T-helper 2 cell treated with Interferon-gamma antibody and Interleukin-4, amounts not matched to agents 5 μg/mL and 100 μg/mL, for 36 hours (primary cell): ENCODE measurements around the gene PLK1.

ENCODE experiments used
- DNase-seq: peaks from one replicate; pipeline ENCODE4 v3.0.0; 2021; ENCODE audit warnings: low spot score
- H3K27ac Mint-ChIP-seq: one replicate; pipeline ENCODE4 v1.8.0; 2021; ENCODE audit warnings: mild to moderate bottlenecking, mixed read lengths
- H3K27me3 Mint-ChIP-seq: one replicate; pipeline ENCODE4 v1.8.0; 2021; ENCODE audit warnings: low read depth, mixed read lengths
- H3K36me3 Mint-ChIP-seq: one replicate; pipeline ENCODE4 v1.8.0; 2021; ENCODE audit warnings: low read depth, mixed read lengths
- H3K4me1 Mint-ChIP-seq: one replicate; pipeline ENCODE4 v1.8.0; 2021; ENCODE audit warnings: low read depth, mixed read lengths
- H3K4me3 Mint-ChIP-seq: one replicate; pipeline ENCODE4 v1.8.0; 2022; ENCODE audit warnings: mild to moderate bottlenecking, moderate library complexity, mixed read lengths
- H3K9me3 Mint-ChIP-seq: one replicate; pipeline ENCODE4 v1.8.0; 2021; ENCODE audit warnings: mixed read lengths

Gene PLK1

DNA sequence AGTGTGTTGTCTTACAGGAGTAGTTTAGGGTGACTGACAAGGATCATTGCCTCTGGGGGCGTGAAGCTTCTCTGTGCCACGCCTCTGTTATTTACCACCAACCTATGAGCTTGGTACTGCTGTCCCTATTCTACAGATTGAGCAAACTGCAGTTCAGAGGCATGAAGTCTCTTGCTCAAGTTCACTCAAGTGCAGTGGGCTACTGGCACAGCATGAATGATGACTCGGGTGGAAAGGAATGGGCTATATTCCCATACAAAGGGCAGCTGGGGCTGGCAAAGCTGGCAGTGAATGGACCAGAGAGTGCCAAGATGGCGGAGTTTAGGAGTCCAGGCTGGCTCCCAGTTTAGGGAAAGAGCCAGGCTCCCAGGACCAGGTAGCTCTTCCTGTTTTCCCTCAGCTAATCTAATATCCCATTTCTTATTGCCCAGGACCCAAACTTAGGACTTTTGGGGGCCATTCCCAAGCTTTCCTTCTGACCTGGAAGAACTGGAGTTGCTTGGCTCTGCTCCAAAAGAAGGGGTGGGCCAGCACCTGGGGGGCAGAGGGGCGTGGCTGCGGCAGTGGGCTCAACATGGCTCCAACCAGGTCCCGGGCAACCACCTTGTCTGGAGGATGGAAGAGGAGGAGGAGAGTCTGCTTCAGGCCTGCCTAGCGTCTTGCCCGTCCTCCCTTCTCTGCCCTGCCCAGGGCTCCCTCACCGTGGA, 12.9 kb downstream of the PLK1 start:
- Mint-ChIP-seq H3K36me3 (peaks cover 41% of the 10 kb centered on the region), H3K9me3 (no peaks in the 10 kb centered on the region), H3K4me3 (no peak overlapping the region), H3K4me1 (peaks cover 5% of the 10 kb centered on the region), H3K27ac (no peak overlapping the region), H3K27me3 (no peaks in the 10 kb centered on the region)
- no peak for DNase-seq

DNA sequence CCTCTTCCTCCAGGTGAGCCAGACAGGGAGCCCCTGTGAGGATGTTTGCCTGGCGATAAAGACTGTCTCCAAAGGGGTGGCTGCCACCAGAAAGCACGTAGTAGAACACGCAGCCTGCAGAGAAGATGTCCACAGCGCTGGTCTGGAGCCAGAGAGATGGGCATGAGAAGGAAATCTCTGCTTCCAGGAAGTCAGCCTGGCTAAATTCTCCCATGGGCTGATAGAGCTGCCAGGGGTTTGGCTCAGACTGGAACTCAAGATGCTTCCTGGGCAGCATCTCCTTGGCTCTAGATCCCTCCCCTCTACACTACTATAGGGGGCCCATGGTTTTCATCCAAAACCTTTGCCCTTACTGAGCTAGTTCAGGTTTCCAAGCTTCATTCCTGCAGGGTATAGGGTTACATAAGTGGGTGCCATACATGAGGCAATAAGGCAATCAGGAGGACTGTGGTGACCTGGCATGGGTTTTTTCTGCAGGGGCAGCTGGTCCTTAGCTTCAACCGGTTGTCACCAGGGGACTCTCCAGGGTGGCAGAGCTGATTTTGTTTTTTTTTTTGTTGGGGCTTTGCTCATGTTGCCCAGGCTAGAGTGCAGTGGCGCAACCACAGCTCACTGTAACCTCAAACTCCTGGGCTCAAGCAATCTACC, 13.6 kb downstream of the PLK1 start:
- H3K27me3 Mint-ChIP-seq: no peaks in the 10 kb centered on the region
- peaks cover 34% of the 10 kb centered on the region for H3K36me3 Mint-ChIP-seq
- H3K9me3 Mint-ChIP-seq: no peaks in the 10 kb centered on the region
- no peak overlapping the region for H3K27ac Mint-ChIP-seq
- H3K4me3 Mint-ChIP-seq: no peak overlapping the region
- H3K4me1 Mint-ChIP-seq: peaks cover 5% of the 10 kb centered on the region
- DNase-seq: no peak

DNA sequence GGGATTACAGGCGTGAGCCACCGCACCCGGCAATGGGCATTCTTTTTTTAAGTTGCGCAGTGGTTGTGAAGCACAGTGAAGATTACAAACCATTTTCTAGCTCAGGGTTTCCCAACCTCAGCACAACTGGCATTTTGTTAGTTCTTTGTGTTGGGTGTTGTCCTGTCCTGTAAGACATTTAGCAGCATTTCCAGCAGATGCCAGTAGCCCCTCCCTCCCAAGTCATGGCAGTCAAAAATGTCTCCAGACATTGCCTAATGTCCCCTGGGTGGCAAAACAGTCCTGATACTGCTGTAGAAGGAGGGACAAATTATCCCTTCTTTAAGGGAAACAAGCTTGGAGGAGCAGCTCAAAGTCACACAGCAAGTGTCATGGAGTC, 15.6 kb downstream of the PLK1 start:
- H3K27ac Mint-ChIP-seq: no peak overlapping the region
- peaks cover 18% of the 10 kb centered on the region for H3K36me3 Mint-ChIP-seq
- H3K27me3 Mint-ChIP-seq: no peaks in the 10 kb centered on the region
- H3K9me3 Mint-ChIP-seq: no peaks in the 10 kb centered on the region
- H3K4me3 Mint-ChIP-seq: no peak overlapping the region
- no peak for DNase-seq
- H3K4me1 Mint-ChIP-seq: peaks cover 5% of the 10 kb centered on the region

DNA sequence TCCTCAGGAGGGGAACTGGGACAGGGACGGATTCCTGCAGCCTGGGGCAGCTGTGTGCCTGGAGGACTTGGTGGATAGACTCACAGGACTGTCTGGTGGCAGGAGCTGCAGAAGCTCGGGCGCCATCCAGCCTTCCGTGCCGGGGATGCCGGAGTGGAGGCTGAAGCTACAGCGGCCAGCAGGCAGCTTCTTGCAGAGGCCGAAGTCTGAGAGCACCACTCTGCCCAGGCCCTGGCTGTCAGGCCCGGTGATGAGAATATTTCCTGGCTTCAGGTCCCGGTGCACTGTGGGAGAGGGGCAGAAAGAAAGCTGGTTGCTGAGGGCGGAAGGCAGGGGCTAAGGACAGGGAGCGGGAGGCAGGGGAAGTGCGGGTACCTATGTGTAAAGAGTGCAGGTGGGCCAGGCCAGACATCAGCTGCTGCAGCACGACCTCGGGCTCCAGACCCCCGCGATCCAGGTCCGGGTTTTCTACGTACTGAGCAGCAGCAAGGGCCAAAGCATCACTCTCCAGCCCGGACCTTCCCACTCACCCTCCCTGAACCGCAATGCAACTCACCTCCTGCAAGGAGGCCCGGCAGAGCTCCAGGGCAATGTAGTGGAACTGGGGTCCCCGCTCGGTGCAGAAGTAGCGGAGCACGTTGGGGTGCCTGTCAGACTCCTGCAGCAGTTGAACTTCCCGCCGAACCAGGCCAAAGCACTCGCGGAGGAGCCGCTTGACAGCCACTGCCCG, 16.1 kb downstream of the PLK1 start:
- Mint-ChIP-seq H3K27me3 (no peaks in the 10 kb centered on the region), H3K4me1 (peaks cover 5% of the 10 kb centered on the region), H3K27ac (no peak overlapping the region), H3K36me3 (peaks cover 12% of the 10 kb centered on the region), H3K4me3 (no peak overlapping the region), H3K9me3 (no peaks in the 10 kb centered on the region)
- DNase-seq: no peak

DNA sequence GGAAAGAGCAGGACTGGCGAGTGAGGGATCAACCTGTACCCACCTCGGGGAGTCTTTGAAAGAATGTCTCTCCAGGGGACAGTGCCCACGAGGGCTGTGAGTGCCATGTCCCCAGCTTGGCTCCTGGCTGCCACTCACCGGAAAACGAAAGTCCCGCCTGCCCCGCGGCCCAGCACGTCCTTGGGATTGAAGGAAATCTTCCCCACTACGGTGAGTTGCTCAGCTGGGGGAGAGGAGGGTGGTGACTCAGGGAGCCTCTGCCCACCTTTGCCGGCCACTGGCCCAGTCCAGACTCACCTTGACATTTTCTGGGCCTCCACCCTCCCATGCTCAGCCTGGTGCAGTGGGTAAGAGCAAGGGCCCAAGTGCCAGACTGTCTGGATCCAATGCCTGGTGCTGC, 17.1 kb downstream of the PLK1 start:
- Mint-ChIP-seq H3K36me3 (peaks cover 10% of the 10 kb centered on the region), H3K4me1 (peaks cover 5% of the 10 kb centered on the region), H3K4me3 (no peak overlapping the region), H3K27ac (no peak overlapping the region), H3K9me3 (no peaks in the 10 kb centered on the region), H3K27me3 (no peaks in the 10 kb centered on the region)
- no peak for DNase-seq

DNA sequence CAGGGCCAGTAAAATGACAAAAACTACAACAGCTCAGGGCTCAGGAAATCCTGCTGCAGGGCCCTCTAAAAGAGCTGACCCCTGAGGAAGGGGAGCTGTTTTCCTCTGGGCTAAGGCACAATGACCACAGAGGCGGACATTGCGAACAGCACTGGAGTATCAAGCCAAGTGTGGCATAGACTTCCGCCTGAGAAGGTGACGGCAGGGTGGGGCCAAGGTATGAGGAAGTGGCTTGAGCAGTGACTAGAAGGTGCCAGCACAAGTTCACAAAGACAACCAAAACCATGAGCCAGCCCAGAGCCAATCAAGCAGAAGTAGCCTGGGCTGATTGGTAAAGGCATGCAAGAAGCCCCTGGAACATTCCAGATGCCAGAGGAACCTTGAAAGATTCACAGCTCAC, 20.4 kb downstream of the PLK1 start:
- H3K4me3 Mint-ChIP-seq: no peak overlapping the region
- H3K27ac Mint-ChIP-seq: no peak overlapping the region
- no peaks in the 10 kb centered on the region for H3K36me3 Mint-ChIP-seq
- no peaks in the 10 kb centered on the region for H3K27me3 Mint-ChIP-seq
- peaks cover 5% of the 10 kb centered on the region for H3K4me1 Mint-ChIP-seq
- H3K9me3 Mint-ChIP-seq: peaks cover 10% of the 10 kb centered on the region
- no peak for DNase-seq

DNA sequence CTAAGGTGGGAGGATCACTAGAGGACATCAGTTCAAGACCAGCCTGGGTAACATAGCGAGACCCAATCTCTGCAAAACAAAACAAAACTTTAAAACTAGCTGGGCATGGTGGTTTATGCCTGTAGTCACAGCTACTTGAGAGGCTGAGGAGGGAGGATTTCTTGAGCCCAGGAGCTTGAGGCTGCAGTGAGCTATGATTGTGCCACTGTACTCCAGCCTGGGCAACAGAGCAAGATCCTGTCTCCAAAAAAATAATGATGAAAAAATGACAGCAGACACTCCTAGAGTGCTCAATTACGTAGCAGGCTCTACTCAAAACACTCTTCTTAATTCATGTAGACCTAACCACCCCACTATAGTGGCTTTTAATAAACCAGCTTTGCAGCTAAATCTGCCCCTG, 21.4 kb downstream of the PLK1 start:
- no peaks in the 10 kb centered on the region for H3K27me3 Mint-ChIP-seq
- H3K27ac Mint-ChIP-seq: no peak overlapping the region
- DNase-seq: no peak
- peaks cover 10% of the 10 kb centered on the region for H3K9me3 Mint-ChIP-seq
- no peaks in the 10 kb centered on the region for H3K4me1 Mint-ChIP-seq
- H3K4me3 Mint-ChIP-seq: no peak overlapping the region
- H3K36me3 Mint-ChIP-seq: no peaks in the 10 kb centered on the region

DNA sequence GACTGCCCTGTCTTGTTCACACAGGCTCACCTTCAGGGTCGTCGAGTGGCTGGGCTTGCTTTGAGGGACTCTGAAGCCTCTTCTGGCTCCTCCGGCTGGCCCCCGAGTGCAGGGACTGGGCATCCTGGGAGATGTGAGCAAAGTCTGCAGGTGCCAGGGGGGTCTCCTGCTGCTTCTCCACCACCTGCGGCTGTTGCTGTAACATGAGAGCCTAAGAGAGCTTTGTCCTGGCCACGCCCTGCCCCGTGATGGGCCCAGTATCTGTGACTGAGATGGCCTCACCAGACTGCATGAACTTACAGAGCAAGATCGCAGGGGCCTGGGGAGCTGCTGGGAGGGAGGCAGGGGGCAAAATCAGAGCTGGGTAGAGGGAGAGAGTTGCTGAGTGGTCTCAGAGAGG, 21.8 kb downstream of the PLK1 start:
- peaks cover 10% of the 10 kb centered on the region for H3K9me3 Mint-ChIP-seq
- no peak overlapping the region for H3K27ac Mint-ChIP-seq
- no peak for DNase-seq
- no peaks in the 10 kb centered on the region for H3K4me1 Mint-ChIP-seq
- no peaks in the 10 kb centered on the region for H3K36me3 Mint-ChIP-seq
- H3K27me3 Mint-ChIP-seq: no peaks in the 10 kb centered on the region
- H3K4me3 Mint-ChIP-seq: no peak overlapping the region

DNA sequence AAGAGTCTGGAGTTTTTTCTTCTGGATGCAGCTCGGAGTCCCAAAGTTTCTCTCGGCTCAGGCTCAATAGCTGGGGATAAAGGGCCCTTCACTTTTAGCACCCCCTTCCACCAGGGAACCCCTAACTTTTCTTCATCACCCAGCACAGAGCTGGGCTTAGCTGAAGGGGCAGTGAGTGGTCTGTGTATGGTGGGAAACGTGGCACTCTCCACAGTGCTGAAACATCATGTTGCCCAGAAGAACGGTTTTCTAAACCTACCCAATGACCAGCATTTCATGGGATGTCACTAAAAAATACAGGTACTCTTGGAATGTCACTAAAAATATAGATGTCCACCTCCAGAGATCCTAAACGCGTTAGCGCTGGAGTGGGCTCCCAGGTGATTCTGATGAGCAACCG, 22.4 kb downstream of the PLK1 start:
- no peaks in the 10 kb centered on the region for H3K4me1 Mint-ChIP-seq
- peaks cover 10% of the 10 kb centered on the region for H3K9me3 Mint-ChIP-seq
- no peak for DNase-seq
- no peak overlapping the region for H3K27ac Mint-ChIP-seq
- H3K27me3 Mint-ChIP-seq: no peaks in the 10 kb centered on the region
- no peak overlapping the region for H3K4me3 Mint-ChIP-seq
- H3K36me3 Mint-ChIP-seq: no peaks in the 10 kb centered on the region

DNA sequence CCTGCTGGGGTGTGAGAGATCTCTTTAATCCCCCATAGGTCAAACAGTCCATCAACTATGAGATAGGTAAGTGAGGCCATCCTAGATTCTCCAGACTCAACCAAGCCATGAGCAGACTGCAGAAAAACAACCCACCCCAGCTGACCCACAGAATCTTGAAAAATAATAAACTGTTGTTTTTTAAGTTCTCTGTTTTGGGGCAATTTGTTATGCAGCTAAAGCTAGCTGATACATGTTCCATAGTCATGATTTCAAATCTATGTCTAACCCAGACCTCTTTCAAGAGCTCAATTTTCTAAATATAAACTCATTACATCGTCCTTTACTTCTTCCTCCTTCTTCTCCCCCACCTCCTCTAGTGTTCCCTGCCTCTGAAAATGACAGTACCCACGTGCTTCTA, 24.3 kb downstream of the PLK1 start:
- Mint-ChIP-seq H3K9me3 (peaks cover 10% of the 10 kb centered on the region), H3K36me3 (no peaks in the 10 kb centered on the region), H3K4me3 (no peak overlapping the region), H3K27ac (no peak overlapping the region), H3K4me1 (no peaks in the 10 kb centered on the region), H3K27me3 (no peaks in the 10 kb centered on the region)
- no peak for DNase-seq

DNA sequence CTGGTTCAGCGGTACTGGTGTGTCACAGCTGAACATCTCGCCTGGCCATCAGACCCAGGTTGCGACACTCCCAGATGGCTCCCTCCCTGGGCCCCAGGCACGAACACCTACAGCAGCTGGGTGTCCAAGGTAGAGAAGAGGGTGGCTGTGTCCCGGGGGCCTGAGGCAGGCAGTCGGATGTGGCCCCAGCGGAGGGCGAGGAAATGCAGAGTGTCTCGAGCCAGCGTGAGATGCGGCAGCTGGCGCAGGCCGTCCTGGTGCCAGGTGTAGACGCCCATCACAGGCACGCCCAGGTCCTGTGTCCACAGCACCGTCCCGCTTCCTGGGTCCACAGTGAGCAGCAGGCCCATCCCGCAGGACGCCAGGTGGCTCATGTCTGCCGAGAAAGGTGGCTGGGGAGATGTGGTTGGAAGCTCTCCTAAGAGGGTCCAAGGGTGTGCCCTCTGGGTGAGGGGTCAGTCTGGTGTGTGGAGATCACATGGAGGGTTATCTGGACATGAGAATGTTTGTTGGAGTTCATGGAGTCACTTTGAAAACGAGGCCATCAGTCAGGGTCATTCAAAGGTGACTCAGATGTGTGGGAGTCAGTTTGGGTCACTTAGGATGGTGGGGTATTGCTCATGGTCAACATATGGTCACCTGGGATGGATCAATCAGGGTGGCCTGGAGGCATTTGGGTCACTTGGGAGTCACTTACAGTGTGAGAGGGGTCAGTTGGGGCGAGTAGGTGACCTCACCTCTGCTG, 26.3 kb downstream of the PLK1 start:
- DNase-seq: no peak
- Mint-ChIP-seq H3K4me3 (no peak overlapping the region), H3K27me3 (no peaks in the 10 kb centered on the region), H3K36me3 (no peaks in the 10 kb centered on the region), H3K4me1 (no peaks in the 10 kb centered on the region), H3K9me3 (peaks cover 15% of the 10 kb centered on the region), H3K27ac (no peak overlapping the region)

DNA sequence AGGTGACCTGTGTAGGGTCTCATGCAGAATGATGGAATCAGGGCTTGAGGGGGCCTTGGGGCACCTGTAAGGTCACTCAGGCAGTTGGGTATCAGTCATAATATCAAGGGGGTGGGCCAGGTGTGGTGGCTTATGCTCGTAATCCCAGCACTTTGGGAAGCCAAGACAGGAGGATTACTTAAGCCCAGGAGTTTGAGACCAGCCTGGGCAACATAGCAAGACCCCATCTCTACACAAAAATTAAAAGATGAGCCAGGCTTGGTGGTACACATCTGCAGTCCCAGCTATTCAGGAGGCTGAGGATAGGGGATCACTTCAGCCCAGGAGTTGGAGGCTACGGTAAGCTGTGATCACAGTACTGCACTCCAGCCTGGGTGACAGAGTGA, 26.8 kb downstream of the PLK1 start:
- H3K4me1 Mint-ChIP-seq: no peaks in the 10 kb centered on the region
- H3K9me3 Mint-ChIP-seq: peaks cover 19% of the 10 kb centered on the region
- H3K4me3 Mint-ChIP-seq: no peak overlapping the region
- no peak for DNase-seq
- no peaks in the 10 kb centered on the region for H3K36me3 Mint-ChIP-seq
- H3K27me3 Mint-ChIP-seq: peaks cover 2% of the 10 kb centered on the region
- H3K27ac Mint-ChIP-seq: no peak overlapping the region

DNA sequence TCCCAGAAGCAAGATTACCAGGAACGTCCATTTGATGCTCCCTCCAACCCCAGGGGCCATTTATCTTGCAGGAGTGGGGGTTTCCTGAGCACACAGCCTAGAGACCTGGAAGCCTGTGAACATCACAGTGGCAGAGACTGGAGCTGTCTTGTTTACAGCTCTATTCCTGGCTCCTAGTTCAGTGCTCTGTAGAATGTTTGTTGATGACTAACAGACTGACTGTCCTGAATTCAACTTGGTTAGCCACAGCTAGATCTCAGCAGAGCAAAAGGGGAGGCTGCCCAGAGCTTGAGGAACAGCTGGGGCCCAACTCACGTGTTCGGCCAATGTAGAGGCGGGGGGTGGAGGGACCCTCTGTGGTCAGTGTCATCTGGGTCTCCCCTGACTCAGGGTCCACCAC, 27.8 kb downstream of the PLK1 start:
- H3K36me3 Mint-ChIP-seq: no peaks in the 10 kb centered on the region
- peaks cover 19% of the 10 kb centered on the region for H3K9me3 Mint-ChIP-seq
- no peak overlapping the region for H3K4me3 Mint-ChIP-seq
- no peaks in the 10 kb centered on the region for H3K4me1 Mint-ChIP-seq
- no peak for DNase-seq
- no peak overlapping the region for H3K27ac Mint-ChIP-seq
- H3K27me3 Mint-ChIP-seq: peaks cover 7% of the 10 kb centered on the region

DNA sequence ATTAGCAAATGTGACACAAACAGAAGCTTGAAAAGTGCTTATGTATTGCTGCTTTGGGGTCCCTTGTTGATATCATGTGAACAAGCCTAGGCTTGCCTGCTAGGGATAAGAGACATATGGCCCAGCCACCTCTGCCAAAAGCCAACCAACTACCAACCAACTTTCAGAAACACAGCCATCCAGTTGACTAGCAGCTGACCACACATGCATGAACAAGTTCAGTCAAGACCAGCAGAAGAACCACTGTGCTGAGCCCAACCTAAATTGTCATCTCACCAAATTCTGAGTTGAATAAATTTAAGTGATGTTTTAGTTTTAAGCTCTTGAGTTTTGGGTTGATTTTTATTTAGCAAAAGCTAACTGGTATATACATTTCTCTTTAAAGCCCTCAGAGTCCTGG, 30.8 kb downstream of the PLK1 start:
- Mint-ChIP-seq H3K27me3 (peaks cover 27% of the 10 kb centered on the region), H3K4me1 (no peaks in the 10 kb centered on the region), H3K27ac (no peak overlapping the region), H3K9me3 (peaks cover 9% of the 10 kb centered on the region), H3K36me3 (no peaks in the 10 kb centered on the region), H3K4me3 (no peak overlapping the region)
- no peak for DNase-seq
